GM04503 (cell line): Measurements from ENCODE around the gene GATM.
A peak's percentile ranks its signal among the peaks of the same experiment; 100 is the strongest.

Experiments
- DNase-seq: peaks from one replicate; pipeline ENCODE4 v3.0.0-alpha.2; 2012; ENCODE audit warnings: low read depth

The GATM gene

DNA sequence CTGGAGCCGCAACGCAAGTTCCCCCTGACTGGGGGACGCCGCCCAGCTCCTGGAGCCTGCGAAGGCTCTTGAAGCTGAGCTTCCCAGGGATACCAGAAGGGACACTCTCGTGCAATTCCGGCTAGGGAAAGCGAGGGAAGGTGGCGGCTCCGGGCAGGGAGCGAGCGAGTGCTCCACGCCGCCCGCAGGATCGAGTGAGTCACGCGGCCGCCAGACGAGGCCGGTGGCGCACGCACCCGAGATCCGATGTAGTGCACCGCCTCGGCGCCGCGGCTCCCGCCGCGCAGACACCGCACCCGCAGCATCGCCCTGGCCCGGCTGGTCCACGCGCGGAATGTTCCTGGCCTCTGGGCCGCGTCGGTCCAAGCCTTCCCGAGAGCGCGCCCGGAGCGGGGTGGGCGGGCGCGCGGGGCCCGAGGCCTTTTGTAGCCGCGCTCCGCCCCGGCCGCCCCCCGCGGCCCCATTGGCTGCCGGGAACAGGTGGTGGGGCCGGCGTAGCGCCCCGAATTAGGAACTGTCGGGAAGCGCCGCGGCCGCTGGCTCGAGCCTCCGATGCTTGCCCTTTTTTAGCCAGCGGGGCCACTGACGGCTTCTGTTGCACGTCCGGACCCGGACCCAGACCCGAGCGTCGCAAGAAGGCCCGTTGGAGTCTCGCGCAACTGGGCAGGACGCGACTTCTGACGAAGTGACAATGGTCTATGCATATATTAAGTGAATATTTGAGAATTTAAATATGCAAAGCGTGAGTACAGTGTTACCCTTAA is at the start of gene GATM:
TSS of gene GATM (minus strand) at position 396 of the 764 bp plus-strand sequence. CDS start at position 305, 91 bp downstream.
- DNase-seq = no peak

- DNase-seq = no peak
These were observed 48.7 kb upstream of the GATM start for GRCh38 chr15:45427085-45427484.

GRCh38 chr15:45425135-45425534 is 46.8 kb upstream of the GATM start:
- DNase-seq = no peak

GRCh38 chr15:45424429-45424828 is 46.1 kb upstream of the GATM start:
- DNase-seq = no peak

- DNase-seq = no peak
These were observed 39.1 kb upstream of the GATM start for GRCh38 chr15:45417303-45417950.

GRCh38 chr15:45414215-45414885 is 36.0 kb upstream of the GATM start:
- DNase-seq = no peak

GRCh38 chr15:45409596-45409995 is 31.3 kb upstream of the GATM start:
- no peak for DNase-seq

- DNase-seq = no peak
These were observed 29.4 kb upstream of the GATM start for GRCh38 chr15:45407786-45408185.

GRCh38 chr15:45402955-45403877 is 24.9 kb upstream of the GATM start:
- no peak for DNase-seq

GRCh38 chr15:45402162-45402954 is 24.0 kb upstream of the GATM start:
- DNase-seq = peak; percentile 95

GRCh38 chr15:45401665-45402161 is 23.4 kb upstream of the GATM start:
- no peak for DNase-seq

- no peak for DNase-seq
These were observed 21.3 kb upstream of the GATM start for GRCh38 chr15:45399381-45400212.

GRCh38 chr15:45397116-45397665 is 18.8 kb upstream of the GATM start:
- no peak for DNase-seq

DNA sequence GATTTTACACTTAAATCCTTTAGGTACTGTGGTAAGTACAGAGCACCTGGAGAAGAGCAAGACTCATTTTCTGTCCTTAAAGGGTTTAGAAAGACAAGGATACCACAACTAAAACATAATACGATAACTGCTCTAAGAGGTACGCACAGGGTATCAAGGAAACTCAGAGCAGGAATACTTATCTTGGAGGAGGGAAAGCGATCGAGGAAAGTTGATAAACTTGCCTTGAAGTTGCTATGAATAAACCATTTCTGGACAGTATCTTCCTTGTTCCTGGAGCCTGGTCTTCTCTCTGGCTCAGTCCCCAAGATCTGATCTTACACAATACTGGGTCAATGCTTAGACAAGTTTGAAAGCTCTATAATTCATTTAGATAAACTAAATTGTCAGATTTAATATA is 17.6 kb upstream of the GATM start:
- no peak for DNase-seq

- DNase-seq = no peak
These were observed 16.3 kb upstream of the GATM start for GRCh38 chr15:45394681-45395080.

GRCh38 chr15:45393851-45394250 is 15.5 kb upstream of the GATM start:
- no peak for DNase-seq

DNA sequence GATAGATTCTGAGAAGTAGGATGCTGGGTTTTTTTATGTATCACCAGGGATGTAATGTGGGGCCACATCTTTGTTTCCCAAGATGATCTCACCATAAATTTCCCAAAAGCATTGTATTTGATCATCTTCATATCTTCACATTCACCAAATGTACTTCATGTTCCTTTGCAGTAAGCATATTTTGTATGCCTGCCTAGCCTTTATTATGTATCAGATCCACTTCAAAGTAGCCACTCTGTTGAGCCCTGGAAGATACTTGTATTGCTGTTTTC is 14.2 kb upstream of the GATM start:
- DNase-seq = no peak

DNA sequence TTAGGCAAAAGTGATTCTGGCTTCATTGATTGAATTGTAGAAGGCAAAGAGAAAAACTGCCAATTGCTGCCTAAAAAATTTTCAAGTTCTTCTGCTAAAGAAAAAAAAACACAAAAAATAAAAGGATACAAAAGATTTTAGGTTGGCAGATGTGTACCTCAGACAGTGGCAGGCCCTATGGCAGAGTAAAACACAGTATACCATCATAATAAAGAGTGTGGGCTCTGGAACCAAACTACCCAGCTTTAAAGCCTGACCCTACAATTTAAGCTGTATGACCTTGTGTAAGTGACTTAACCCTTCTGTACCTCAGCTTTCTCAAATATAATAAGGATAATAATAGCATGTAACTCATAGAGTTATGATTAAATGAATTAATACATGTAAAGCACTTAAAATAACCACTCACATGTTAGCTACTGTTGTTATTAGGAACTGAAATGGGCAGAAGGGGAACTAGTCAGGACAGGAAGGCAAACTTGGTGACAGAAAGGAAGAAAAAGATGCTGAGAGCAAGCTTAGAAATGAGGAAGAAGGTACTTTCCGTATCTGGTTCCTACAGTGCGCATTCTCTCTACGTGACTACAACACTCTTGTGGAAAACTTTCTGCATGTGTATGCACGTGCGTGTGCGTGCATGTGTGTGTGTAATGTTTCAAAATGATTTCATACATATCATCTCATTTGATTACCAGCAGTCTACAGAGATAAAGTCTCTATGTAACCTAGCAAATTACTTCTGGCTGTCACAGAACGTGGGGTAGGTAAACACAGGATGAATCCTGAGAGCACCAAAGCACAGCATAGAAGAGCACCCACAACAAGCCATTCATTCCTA is 13.6 kb upstream of the GATM start:
- DNase-seq = no peak

GRCh38 chr15:45389351-45389750 is 11.0 kb upstream of the GATM start:
- no peak for DNase-seq
